HEK293T (cell line): ENCODE measurements around the gene RASA1.

Experiments
- CTBP1 ChIP-seq: fragments of 450-650 bp; IDR thresholded peaks from 2 replicates; pipeline ENCODE4 v1.6.1; 2016; ENCODE audit warnings: borderline replicate concordance
- FOXM1 ChIP-seq: fragments of 450-650 bp; IDR thresholded peaks from 2 replicates; pipeline ENCODE4 v1.6.1; 2017; ENCODE audit warnings: mild to moderate bottlenecking, borderline replicate concordance
- HDGF ChIP-seq: fragments of 450-650 bp; IDR thresholded peaks from 2 replicates; pipeline ENCODE4 v1.6.1; 2017; ENCODE audit warnings: antibody characterized with exemption, borderline replicate concordance
- LEF1 ChIP-seq: fragments of 450-650 bp; IDR thresholded peaks from 2 replicates; pipeline ENCODE4 v1.6.1; 2017; ENCODE audit warnings: mild to moderate bottlenecking, borderline replicate concordance
- NFRKB ChIP-seq: fragments of 450-650 bp; IDR thresholded peaks from 2 replicates; pipeline ENCODE4 v1.6.1; 2016; ENCODE audit warnings: mild to moderate bottlenecking, moderate library complexity
- SP1 ChIP-seq: fragments of 450-650 bp; IDR thresholded peaks from 2 replicates; pipeline ENCODE4 v1.6.1; 2017
- SUZ12 ChIP-seq: fragments of 450-650 bp; IDR thresholded peaks from 2 replicates; pipeline ENCODE4 v1.6.1; 2016; ENCODE audit warnings: mild to moderate bottlenecking
- TARDBP ChIP-seq: fragments of 450-650 bp; IDR thresholded peaks from 2 replicates; pipeline ENCODE4 v1.6.1; 2016
- TF ChIP-seq, protein P1 (sequence below): fragments of 450-650 bp; IDR thresholded peaks from 2 replicates; pipeline ENCODE4 v1.6.1; 2016

DNA sequence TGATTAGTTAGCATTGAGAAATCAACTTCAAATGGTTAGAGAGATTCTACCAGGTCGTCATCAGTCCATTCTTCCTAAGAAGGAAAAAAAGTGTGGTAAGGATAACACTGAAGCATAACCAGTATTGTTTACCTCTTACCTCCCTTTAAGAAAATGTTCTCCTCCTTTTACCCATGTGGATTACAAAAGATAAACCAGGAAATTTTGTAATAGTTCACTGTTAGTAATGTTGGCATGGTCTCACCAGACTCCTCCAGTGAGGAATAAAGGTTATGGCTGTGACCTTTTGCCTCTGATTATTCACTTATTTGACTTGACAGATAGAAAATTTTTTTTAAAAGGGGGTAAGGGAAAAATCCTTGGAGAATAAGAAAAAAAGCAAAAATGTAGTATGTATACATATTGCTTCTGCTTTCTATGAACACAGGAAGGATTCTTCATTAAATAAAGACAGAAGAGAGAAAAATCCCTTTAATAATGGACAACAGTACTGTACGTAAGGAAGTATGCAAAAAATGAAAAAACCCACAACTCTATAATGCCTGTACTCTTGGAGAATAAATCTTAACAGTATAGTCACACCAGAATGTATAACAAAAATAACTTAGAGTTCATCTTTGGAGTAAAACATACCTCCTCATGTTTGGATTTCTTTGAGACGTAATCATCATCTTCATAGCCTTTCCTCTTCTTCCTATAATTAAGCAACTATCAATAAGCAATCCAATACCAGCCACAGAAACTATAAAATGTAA is 126.9 kb downstream of the RASA1 start:
- TF ChIP-seq, protein P1, sequence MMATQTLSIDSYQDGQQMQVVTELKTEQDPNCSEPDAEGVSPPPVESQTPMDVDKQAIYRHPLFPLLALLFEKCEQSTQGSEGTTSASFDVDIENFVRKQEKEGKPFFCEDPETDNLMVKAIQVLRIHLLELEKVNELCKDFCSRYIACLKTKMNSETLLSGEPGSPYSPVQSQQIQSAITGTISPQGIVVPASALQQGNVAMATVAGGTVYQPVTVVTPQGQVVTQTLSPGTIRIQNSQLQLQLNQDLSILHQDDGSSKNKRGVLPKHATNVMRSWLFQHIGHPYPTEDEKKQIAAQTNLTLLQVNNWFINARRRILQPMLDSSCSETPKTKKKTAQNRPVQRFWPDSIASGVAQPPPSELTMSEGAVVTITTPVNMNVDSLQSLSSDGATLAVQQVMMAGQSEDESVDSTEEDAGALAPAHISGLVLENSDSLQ, result no peak
- no peak for TF ChIP-seq SUZ12
- no peak for TF ChIP-seq CTBP1
- no peak for TF ChIP-seq LEF1
- no peak for TF ChIP-seq HDGF
- no peak for TF ChIP-seq NFRKB
- no peak for TF ChIP-seq FOXM1
- no peak for TF ChIP-seq TARDBP
- TF ChIP-seq SP1, result no peak
